GM12874 (cell line): Measurements from ENCODE around the gene DUS1L.

Source experiments
- TF ChIP-seq, protein P1 (sequence below): IDR thresholded peaks from 2 replicates; pipeline ENCODE4 v1.5.1; 2011; ENCODE audit warnings: low read depth, mild to moderate bottlenecking, control low read depth, low read length, moderate library complexity; ENCODE audit not compliant: insufficient read depth

DUS1L gene

DNA sequence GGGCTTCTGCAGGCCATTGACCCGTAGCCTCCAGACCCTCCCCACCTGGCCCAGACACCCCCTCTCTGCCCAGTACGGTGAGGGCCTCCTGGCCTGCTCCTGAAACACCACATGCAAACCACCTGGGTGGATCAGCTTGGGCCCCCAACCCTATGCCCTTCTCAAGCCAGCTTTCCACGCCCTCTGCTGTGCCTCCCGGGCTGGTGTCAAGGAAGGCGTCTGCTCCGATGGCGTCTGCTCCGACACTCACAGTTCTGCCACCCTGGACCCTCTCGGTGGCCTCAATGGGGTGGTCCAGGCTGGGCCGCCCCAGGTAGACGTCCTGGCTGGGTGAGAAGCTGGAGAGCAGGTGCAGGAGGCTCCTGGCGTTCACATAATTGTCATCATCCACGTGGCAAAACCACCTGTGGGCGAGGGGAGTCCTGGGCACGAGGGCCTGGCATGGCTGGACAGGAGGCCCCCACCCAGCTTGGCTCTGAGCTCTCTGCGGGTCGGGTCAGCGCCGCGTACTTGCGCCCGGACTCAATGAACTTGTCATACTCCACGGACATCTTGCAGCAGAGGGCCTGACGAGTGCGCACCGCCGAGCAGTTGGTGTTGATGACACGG lies 15.3 kb downstream of the DUS1L start:
- TF ChIP-seq, protein P1, sequence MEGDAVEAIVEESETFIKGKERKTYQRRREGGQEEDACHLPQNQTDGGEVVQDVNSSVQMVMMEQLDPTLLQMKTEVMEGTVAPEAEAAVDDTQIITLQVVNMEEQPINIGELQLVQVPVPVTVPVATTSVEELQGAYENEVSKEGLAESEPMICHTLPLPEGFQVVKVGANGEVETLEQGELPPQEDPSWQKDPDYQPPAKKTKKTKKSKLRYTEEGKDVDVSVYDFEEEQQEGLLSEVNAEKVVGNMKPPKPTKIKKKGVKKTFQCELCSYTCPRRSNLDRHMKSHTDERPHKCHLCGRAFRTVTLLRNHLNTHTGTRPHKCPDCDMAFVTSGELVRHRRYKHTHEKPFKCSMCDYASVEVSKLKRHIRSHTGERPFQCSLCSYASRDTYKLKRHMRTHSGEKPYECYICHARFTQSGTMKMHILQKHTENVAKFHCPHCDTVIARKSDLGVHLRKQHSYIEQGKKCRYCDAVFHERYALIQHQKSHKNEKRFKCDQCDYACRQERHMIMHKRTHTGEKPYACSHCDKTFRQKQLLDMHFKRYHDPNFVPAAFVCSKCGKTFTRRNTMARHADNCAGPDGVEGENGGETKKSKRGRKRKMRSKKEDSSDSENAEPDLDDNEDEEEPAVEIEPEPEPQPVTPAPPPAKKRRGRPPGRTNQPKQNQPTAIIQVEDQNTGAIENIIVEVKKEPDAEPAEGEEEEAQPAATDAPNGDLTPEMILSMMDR, result no peak

DNA sequence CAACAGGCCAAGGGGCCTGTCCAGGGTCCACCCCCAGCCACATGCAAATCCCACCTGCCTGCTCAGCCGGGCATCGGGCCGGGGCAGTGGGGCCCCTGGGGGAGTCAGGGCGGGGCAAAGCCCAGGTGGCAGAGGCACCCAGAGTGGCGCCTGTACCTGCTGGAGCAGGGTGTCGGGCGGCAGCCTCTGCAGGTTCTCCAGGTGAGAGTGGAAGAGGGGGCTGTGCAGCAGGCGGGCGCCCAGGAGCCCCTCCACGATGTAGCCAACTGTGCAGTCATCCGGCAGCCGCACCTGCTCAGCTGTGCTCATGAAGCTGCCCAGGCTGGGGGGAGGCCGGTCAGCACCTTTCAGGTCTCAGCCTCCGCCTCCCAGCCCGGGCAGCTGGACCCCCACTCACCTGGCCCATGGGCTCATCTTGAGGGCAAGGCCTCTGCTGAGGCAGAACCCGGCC lies 16.1 kb downstream of the DUS1L start:
- TF ChIP-seq, protein P1, result no peak

DNA sequence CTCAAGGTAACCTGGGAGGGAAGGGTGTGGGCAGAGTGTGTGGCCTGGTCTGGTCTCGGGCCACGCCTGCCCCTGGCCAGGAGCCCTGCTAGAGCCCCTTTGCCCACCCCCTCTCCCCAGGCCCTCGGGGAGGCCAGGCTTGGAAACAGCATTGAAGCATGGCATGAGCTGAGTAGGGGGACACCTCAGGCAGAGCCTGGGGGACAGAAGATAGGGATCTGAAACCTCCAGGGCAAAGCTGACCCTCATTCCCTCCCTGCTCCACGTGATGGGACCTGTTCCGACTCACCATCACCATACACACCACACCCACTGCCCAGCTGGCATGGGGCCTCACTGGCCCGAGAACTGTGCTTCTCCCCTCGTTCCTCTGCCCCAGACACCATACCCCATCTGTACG lies 16.5 kb downstream of the DUS1L start:
- TF ChIP-seq, protein P1, result no peak

DNA sequence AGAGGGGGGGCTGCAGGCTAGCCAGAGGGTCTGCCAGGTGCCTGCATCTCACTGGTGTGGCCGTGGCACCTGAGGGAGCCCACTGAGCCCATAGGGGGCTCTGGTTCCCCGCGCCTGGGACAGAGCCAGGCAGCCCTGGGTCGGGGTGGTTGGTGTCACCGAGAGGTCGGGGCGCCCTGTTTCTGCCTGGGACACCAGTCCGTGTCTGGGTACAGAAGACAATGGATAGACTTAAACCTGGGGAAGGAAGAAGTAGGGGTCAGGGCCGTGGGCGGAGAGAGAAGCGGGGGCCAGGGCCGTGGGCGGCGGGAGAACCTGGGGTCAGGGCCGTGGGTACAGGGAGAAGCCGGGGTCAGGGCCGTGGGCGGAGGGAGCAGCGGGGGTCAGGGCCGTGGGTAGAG lies 17.0 kb downstream of the DUS1L start:
- TF ChIP-seq, protein P1, result no peak

DNA sequence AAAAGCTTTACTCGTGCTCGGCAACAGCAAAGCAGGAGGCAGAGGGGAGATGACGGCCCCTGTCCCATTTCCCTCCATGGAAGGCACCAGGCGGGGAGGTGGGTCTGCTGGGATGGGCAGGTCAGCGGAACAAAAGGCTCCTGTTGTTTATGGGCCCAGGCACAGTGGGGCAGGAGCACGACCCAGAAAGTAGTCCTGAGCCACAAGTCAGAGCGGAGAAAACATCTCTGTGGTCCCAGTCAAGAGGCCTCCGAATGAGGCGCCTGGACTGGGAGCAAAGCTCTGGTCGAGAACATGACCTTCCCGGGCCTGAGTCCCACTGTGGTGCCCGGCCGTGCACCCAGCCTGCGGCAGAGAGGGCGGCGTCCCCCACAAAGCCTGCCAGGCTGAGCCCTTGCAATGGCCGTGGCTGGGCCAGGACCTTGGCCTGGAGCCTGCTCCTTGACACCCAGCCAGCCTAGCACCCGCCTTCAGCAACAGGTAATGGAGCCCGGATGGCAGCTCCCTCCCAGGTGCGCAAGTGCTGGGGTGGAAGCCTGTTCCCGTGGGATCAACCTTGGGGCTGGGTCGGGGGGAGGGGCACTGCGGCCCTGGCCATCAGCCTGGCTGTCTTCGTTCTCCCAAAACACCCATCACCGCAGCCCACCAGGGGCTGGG lies 17.6 kb downstream of the DUS1L start:
- TF ChIP-seq, protein P1, result no peak

DNA sequence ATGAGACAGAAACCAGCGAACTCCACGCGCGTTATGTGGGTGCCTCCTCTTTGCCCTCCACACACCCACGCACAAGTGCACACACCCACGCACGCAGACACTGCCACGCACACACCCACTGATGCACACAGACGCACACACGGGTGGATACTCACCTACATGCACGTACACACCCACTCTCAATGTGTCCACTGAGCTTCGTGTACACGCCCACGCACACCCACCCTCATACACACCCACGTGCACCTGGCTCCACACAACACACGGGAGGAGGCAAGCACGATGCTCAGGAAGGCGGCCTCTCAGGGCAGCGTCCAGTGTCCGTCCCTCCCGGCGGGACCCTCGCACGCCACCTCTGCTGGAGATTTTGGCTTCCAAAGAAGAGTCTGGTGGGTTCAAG lies 18.2 kb downstream of the DUS1L start:
- TF ChIP-seq, protein P1, result no peak

DNA sequence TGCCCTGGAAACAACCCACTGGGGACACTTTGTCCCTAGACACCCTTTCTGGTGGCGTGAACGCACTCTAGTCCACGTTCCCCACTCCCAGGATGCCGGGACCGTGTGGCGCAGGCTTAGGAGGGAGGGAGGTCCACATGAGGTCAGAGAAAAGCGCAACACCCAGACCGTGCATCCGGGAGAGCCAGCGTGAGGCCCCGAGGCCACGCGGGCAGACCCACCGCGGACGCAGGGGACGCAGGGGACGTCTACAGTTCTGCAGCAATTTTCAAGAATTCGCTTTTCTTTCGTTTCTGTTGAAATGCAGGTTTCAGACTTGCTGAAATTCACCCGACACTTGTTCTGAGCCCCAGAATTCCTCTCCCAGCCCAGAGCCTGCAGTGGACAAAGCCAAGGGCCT lies 18.7 kb downstream of the DUS1L start:
- TF ChIP-seq, protein P1, result no peak
